NCI-H69 (cell line): ENCODE results near the gene SEMA3C.

Source experiments
- DNase-seq: peaks from one replicate; lab custom pipeline; 2025; lab: John Stamatoyannopoulos, UW

SEMA3C gene

GRCh38 chr7:80851896-80852476 is 66.9 kb downstream of the SEMA3C start:
- peak; percentile 59 for DNase-seq

DNA sequence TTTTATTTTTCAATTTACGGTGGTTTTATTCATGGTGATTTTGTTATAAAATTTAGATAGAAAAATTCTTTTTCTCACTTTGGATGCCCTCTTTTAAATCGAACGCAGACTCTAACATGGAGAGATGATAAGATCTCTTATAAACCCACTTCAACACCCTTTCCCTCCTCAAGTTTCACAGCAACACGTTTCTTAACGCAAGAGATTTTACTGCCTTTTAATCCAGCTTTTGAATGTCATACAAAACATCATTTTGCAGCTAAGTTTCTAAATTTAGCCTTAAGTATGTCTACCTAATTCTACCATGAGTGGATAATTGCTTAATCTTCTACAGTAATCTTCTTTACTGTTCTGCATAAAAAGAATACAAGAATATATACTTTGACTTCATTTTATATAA is 70.0 kb downstream of the SEMA3C start:
- DNase-seq = no peak

GRCh38 chr7:80847895-80848294 is 71.0 kb downstream of the SEMA3C start:
- DNase-seq = no peak

DNA sequence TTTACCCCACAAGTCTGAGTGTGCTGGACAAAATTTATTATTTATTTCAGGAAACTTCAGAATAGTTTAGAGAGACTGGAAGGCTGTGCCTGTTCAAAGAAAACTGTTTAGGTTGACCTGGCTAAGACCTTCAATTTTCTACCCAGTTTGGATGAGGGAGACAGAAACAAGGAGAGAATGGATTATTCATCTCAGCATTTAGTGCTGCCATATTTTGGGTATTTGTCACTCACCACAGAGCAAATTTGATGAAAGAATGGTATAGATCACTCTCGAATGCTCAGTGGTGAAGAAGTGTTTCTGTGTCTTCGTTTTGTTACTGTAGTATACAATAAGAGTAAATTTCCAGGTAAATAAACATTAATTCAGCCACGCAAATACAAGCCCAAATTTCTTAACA is 71.8 kb downstream of the SEMA3C start:
- no peak for DNase-seq

- peak; percentile 65 for DNase-seq
Measured at GRCh38 chr7:80844916-80845315, 73.9 kb downstream of the SEMA3C start.

DNA sequence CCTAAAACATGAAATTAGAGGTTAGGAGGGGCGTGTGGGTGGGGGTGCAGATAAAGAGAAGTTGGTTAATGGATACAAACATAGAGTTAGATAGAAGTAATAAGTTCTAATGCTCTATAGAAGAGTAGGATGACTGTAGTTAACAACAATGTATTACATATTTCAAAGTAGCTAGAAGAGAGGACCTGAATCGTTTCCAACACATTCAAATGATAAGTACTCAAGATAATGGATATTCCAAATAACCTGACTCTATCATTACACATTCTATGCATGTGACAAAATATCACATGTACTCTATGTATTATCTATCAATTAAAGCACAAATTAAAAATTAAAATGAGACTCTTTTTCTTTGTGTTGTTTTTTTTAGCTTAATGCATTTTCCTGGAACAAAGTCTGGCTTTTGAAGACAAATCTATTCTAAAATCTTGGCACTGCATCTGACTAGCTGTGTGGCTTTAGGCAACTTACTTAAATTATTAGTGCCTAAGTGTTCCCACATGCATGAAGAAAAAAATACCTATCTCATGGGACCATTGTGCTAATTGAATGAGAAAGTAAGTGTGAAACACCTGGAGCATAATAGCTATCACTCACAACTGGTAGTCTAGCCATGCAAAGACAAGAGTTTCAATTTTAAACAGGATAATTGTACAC is 75.7 kb downstream of the SEMA3C start:
- DNase-seq = peak; percentile 96

- peak; percentile 47 for DNase-seq
Measured at GRCh38 chr7:80842022-80842790, 76.6 kb downstream of the SEMA3C start.

- no peak for DNase-seq
Measured at GRCh38 chr7:80841423-80841955, 77.4 kb downstream of the SEMA3C start.

DNA sequence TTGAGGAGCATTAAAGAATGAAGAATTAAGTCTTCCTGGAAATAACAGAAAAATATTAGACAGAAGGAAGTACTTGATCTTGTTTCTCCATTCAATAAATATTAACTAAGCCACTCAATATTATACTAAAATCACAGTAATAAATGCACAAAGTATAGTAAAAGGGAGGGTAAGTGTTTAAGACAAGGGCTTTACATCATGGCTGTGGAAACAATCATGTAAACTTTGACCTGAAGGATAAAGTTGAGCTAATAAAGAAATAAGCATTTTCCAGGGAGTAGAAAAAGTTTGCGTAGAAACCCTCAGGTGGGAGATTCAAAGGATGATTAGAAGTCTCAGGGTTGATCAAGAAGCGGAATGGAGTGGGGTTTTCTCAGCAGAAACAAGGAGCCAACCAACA is 78.2 kb downstream of the SEMA3C start:
- no peak for DNase-seq

DNA sequence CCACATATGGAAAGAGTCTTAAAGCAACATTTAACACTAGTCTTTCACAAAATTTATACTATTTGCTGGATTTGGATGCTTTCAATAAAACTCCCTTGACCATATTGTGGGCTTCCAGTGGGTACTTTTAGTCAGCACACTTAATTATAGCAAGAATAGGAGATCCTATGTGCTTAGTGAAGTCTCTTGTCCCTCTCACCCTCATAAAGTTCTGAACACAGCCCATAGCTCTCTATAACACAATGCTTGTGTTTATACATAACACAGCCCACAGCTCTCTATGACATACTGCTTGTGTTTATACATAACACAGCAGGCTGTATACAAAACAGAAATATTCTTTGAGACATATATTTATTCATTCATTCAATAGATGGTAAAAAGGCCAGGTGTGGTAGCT is 79.0 kb downstream of the SEMA3C start:
- peak; percentile 76 for DNase-seq

GRCh38 chr7:80838643-80839042 is 80.2 kb downstream of the SEMA3C start:
- no peak for DNase-seq

DNA sequence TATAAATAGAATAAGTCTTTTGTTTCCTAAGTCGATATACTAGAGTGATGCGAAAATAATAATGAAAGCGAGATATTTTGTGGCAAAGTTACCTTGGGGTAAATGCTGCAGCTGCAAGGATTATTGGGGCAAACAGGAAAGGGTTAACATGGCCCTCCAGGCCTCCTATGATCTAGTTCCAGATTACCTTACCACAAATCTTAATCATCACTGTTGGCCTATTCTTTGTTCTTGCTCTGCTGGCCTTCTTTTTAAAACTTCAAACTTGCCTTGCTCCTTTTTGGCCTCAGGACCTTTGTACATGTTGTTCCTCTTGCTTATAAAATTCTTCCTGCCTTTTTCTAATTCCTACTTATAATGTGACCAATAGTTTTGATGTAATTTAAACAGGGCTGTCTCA is 81.5 kb downstream of the SEMA3C start:
- no peak for DNase-seq

DNA sequence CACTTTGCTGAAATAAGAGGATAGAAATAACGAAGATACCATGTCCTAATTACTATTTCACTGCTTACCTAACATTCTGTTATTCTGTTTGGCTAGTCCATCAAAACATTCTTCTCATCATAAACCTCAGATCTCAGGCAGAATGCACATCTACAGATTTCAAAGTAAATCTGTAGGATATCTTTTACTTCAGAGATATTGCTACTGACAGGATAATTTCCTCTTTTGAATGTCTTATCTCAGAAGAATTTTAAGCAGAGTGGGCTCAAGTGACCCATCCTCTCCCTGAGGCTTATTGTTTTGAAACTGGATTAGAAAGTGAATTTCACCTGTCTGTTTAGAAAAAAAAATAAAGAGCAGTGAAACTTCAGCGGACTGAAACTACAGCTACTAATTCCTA is 83.6 kb downstream of the SEMA3C start:
- no peak for DNase-seq

GRCh38 chr7:80833289-80834268 is 85.3 kb downstream of the SEMA3C start:
- DNase-seq = peak; percentile 97

GRCh38 chr7:80832006-80832405 is 86.8 kb downstream of the SEMA3C start:
- DNase-seq = no peak

- DNase-seq = peak; percentile 78
Measured at GRCh38 chr7:80830584-80831285, 88.1 kb downstream of the SEMA3C start.

DNA sequence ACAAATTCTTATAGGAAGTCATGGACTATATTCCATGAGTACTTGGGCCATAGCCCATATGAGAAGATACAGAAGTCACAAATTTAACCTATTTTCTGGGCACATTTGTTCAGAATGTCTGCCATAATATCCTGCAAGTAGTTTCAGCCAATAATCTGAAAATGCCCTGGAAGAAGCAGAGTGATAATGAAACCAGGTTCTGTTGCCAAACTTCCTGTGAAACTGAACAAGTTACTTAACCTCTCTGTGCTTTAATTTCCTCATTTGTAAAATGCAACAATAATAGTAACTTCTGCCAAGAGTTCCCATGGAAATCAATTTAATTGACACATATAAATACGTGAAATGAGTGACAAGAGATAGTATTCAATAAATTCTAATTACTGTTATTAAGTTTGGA is 88.8 kb downstream of the SEMA3C start:
- DNase-seq = no peak

DNA sequence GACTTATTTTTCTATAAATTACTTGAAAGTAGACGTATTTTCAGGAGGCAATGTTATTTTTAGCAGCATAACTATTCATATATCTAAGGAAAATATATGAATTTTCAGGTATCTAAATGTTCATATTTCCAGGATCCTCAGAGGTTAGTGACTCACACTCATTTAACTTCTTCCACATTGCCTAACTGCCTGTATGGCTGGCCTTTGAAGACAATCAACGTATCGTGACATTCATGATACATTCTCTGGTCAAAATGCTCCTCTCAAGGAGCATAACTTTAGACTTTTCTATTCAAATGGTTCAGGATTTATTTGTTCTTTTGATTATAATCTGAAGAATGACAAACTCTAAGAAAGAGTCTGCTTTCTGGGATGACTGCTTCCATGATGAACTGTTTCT is 89.3 kb downstream of the SEMA3C start:
- no peak for DNase-seq

DNA sequence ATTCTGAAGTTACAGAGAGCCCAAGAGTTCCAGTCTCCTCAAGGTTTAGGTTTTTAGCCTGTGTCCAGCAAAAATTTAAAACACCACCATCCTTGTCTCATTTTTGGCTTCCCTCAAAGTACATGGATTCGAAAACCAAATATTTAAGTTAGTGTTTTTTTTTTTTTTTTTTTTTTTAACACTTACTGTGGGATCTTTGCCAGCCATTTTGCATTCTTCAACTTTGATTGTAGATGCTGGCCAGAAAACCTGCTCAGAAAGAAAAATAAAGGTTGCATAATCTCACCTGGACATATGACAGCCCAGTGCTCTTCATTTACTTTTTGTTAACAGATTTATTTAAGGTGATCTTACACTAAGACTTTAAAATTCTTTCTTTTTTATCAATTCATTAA is 91.6 kb downstream of the SEMA3C start:
- no peak for DNase-seq

GRCh38 chr7:80826520-80827238 is 92.2 kb downstream of the SEMA3C start:
- peak; percentile 93 for DNase-seq

- no peak for DNase-seq
Measured at GRCh38 chr7:80825499-80825898, 93.4 kb downstream of the SEMA3C start.
